CD4-positive, alpha-beta T cell treated with Interleukin-21 for 1 hour (primary cell): ENCODE results near the gene JMJD1C.
"Not testable (repeated sequence)": the region's sequence is repeated elsewhere in the genome, so short reads cannot be mapped to it uniquely, and the experiment has no call there.

ENCODE experiments used
- DNase-seq: peaks from one replicate; pipeline ENCODE4 v3.0.0-alpha.2; 2020

The JMJD1C gene

GRCh38 chr10:63465293-63466143 lies at the start of gene JMJD1C:
Gene JMJD1C (minus strand): TSS chr10:63465977. CDS start chr10:63465662, 315 bp downstream.
- DNase-seq = peak; percentile 67

GRCh38 chr10:63515002-63515763 lies 49.4 kb upstream of the JMJD1C start:
- DNase-seq = peak; percentile 17

GRCh38 chr10:63506554-63506953 lies 40.8 kb upstream of the JMJD1C start:
- DNase-seq = no peak

GRCh38 chr10:63505562-63505961 lies 39.8 kb upstream of the JMJD1C start:
- DNase-seq = no peak

- no peak for DNase-seq
These were observed 38.5 kb upstream of the JMJD1C start for GRCh38 chr10:63504145-63504881.

GRCh38 chr10:63503395-63503794 lies 37.6 kb upstream of the JMJD1C start:
- DNase-seq = no peak

GRCh38 chr10:63502832-63503231 lies 37.1 kb upstream of the JMJD1C start:
- DNase-seq = no peak

GRCh38 chr10:63501954-63502353 lies 36.2 kb upstream of the JMJD1C start:
- DNase-seq = no peak

- not testable (repeated sequence) for DNase-seq
These were observed 34.8 kb upstream of the JMJD1C start for GRCh38 chr10:63500551-63500950.

- no peak for DNase-seq
These were observed 32.9 kb upstream of the JMJD1C start for GRCh38 chr10:63498665-63499064.

- DNase-seq = no peak
These were observed 31.5 kb upstream of the JMJD1C start for GRCh38 chr10:63497321-63497720.

- no peak for DNase-seq
These were observed 30.8 kb upstream of the JMJD1C start for GRCh38 chr10:63496561-63496960.

- DNase-seq = no peak
These were observed 29.2 kb upstream of the JMJD1C start for GRCh38 chr10:63494951-63495350.

- no peak for DNase-seq
These were observed 27.2 kb upstream of the JMJD1C start for GRCh38 chr10:63493004-63493403.

- DNase-seq = not testable (repeated sequence)
These were observed 26.5 kb upstream of the JMJD1C start for GRCh38 chr10:63492317-63492690.

GRCh38 chr10:63491588-63492316 lies 26.0 kb upstream of the JMJD1C start:
- DNase-seq = no peak

- no peak for DNase-seq
These were observed 24.1 kb upstream of the JMJD1C start for GRCh38 chr10:63489838-63490237.

GRCh38 chr10:63487990-63488389 lies 22.2 kb upstream of the JMJD1C start:
- DNase-seq = no peak

GRCh38 chr10:63483983-63484382 lies 18.2 kb upstream of the JMJD1C start:
- no peak for DNase-seq

- DNase-seq = no peak
These were observed 16.1 kb upstream of the JMJD1C start for GRCh38 chr10:63481815-63482421.

GRCh38 chr10:63480237-63480636 lies 14.5 kb upstream of the JMJD1C start:
- no peak for DNase-seq

GRCh38 chr10:63478564-63478963 lies 12.8 kb upstream of the JMJD1C start:
- DNase-seq = no peak
